Testis (tissue), 2 donors: Measurements from ENCODE around the gene ARHGEF37.

ENCODE experiments used
- POLR2A ChIP-seq: fragments of 450-650 bp; IDR thresholded peaks from one replicate; pipeline ENCODE4 v1.6.1; 2017; ENCODE audit warnings: antibody characterized with exemption, mild to moderate bottlenecking, moderate library complexity
- TF ChIP-seq, protein P1 (sequence below), 3 experiments: fragments of 450-650 bp in 2 of 3; fragments of 200-600 bp in 1 of 3; sonication (generic) in 1 of 3; IDR thresholded peaks; one replicate each; pipeline ENCODE4 v1.5.1; 2016 to 2019; ENCODE audit warnings: antibody characterized with exemption in 3 of 3, mild to moderate bottlenecking in 2 of 3, moderate library complexity in 1 of 3

DNA sequence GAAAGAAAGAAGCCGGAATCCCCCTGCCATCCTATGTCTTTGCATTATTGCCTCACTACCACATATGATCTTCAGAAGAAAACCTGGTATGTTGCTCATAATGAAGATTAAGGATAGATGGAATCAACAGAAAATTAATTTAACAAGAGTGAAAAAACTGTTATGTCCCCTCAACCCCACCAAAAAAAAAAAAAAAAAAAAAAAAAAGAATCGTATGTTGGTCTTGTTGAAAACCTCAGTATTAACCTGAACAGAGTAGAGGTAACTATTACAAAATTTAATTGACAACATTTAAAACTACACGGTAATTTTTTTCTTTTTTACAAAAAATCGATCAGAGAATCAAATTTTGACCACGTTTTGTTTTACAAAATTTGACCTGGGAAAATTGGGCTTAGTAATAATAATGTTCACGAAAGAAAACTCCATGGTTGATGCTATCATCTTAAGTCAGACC is 29.2 kb upstream of the ARHGEF37 start:
- TF ChIP-seq, protein P1, sequence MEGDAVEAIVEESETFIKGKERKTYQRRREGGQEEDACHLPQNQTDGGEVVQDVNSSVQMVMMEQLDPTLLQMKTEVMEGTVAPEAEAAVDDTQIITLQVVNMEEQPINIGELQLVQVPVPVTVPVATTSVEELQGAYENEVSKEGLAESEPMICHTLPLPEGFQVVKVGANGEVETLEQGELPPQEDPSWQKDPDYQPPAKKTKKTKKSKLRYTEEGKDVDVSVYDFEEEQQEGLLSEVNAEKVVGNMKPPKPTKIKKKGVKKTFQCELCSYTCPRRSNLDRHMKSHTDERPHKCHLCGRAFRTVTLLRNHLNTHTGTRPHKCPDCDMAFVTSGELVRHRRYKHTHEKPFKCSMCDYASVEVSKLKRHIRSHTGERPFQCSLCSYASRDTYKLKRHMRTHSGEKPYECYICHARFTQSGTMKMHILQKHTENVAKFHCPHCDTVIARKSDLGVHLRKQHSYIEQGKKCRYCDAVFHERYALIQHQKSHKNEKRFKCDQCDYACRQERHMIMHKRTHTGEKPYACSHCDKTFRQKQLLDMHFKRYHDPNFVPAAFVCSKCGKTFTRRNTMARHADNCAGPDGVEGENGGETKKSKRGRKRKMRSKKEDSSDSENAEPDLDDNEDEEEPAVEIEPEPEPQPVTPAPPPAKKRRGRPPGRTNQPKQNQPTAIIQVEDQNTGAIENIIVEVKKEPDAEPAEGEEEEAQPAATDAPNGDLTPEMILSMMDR (IDR thresholded peaks at IDR 0.05) = no peak
- no peak for TF ChIP-seq POLR2A
